Stimulated activated CD4-positive, alpha-beta T cell treated with anti-CD3 and anti-CD28 coated beads, Interleukin-1b, Interleukin-23, amount 100 ng/mL, for 4 hours (primary cell): ENCODE results near the gene TRIM32.
"Not testable (repeated sequence)": the region's sequence is repeated elsewhere in the genome, so short reads cannot be mapped to it uniquely, and the experiment has no call there.

ENCODE experiments used
- DNase-seq, 2 donors: peaks; one replicate each; pipeline ENCODE4 v3.0.0-alpha.2; 2020; ENCODE audit warnings: low read depth in 2 of 2

The TRIM32 gene

DNA sequence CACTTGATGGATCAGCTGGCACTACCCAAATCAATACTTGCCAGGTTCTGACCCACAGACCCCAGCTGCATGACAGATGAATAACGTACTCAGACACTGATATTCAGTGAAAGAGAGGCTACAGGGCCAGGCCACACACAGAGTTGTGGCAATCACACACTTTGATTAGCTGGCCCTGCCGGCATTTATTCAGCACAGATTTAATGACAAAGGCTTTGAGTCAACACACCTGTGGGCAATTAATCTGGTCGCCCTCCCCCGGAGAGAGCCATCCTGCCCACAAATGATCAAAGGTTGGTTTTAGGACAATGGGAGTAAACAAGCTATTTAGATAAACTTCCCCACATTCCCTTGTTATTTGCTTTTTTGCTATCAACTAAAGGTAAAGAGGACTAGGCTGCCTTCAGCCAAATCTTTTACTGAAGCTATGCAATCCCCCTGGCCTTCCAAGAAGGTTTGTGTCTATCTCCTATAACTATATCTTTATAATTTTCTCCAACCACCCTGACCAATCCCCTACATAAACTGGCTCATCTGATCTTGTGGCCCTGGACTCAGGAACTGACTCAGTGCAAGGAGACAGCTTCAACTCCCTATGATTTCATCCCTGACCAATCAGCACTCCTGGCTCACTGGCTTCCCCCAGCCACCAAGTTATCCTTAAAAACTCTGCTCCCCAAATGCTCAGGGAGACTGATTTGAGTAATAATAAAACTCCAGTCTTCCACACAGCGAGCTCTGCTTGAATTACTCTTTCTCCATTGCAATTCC is 12.7 kb upstream of the TRIM32 start:
- DNase-seq, result no peak

DNA sequence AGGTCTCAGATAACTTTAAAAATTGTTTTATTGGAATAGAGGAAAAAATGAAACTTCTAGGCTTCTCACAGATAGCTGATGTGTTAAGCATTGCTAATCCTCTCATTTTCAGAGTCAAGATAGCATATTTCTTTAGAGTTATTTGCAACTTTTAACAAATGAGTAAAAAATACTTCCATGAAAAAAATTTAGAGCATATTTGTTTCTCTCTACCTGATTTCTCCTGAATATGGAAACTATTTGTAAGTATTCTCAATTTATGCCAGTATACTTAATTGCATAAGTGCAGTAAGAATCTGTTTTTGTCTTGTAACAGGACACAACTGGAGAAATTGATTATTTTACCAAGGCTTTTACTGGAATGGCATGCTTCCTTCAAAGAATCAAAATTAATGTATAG is 3.6 kb upstream of the TRIM32 start:
- no peak for DNase-seq

DNA sequence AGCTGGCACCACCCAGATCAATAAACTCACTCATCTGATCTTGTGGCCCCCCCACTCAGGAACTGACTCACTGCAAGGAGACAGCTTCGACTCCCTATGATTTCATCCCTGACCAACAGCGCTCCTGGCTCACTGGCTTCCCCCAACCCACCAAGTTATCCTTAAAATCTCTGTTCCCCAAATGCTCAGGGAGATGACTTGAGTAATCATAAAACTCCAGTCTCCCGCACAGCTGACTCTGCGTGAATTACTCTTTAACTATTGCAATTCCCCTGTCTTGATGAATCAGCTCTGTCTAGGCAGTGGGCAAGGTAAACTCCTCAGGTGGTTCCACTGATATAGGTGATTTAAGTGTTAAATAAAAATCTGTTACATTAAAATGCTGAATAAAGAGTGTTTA is 1.9 kb upstream of the TRIM32 start:
- no peak for DNase-seq

DNA sequence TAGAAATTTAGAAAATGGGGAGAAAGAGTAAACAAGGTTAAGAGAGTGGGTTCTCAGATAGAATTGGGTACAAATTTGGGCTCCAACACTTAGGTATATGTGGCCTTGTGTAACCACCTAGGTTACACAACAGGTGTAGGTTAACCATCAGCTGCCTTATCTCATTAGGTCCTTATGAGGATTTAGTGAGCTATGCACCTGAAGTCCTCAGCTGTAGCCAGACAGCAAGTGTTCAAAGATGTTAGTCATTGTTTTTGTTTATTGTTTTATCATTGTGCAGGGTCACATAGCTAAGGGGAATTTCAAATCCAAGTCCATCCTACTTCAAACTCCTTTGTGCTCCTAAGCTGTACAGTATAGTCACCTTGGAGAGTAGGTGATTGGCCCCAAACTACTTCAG is 970 bp upstream of the TRIM32 start:
- DNase-seq, result no peak

DNA sequence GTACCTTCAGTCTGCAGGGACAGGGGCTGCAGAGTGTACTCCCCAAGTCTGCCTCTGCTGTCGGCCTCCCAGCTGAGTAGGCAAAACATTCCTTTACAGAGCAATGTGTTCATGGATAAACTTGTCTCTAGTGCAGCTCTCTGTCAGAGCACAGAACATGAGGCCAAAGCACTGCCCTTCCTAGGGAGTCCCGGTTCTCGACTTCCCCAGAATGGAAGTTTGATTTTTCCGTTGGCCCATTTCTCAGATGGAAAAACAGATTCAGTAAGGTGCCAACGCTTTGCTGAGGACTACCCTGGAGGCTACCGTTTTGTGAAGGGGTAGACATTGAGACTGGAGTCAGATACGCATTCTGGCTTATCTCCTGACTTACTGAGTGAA is 422 bp upstream of the TRIM32 start:
- no peak for DNase-seq

DNA sequence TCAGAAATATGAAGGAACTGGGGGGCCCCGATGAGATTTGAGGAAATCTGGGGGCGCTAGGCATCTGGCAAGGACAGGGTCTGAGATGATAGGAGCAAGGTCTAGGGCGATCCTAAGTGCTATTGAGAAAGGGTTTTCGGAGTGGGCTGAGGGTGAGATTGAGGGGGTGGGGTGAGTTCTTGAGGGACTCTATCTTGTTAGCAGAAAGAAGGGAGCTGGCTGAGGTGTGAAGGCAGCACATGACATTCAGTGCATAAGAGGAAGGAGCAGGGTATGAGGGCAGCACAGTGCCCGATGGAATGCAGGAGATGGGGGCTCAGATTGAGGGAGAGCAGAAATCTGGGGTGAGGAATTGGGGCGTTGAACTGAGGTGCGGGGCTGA is 640 bp downstream of the TRIM32 start:
- no peak for DNase-seq

DNA sequence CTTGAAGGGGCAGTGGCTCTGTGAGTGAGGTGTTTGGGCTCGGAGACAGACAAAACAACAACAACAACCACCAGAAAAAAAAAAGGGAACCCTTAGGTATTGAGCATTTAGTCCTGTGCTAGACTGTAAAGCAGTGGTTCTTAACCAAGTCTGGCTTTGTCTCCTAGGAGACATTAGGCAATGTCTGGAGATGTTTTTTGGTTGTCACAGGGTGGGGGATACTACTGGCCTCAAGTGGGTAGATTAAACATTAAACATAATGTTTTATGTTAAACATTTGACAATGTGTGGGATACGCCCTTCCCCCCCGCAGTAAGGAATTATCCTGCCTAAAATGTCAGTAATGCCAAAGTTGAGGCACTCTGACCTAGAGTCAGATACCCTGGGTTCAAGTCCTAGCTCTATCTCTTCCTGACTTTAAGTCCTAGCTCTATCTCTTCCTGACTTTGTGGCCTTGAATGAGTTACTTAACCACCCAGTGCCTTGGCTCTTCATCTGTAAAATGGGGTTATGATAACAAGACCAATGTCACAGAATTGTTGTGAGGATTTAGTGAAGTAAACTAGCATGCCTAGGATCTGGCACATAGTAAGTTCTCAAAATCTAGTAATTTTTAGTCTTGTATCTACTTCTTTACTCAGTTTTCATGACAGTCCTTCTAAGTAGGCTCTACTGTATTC is 1.8 kb downstream of the TRIM32 start:
- no peak for DNase-seq

DNA sequence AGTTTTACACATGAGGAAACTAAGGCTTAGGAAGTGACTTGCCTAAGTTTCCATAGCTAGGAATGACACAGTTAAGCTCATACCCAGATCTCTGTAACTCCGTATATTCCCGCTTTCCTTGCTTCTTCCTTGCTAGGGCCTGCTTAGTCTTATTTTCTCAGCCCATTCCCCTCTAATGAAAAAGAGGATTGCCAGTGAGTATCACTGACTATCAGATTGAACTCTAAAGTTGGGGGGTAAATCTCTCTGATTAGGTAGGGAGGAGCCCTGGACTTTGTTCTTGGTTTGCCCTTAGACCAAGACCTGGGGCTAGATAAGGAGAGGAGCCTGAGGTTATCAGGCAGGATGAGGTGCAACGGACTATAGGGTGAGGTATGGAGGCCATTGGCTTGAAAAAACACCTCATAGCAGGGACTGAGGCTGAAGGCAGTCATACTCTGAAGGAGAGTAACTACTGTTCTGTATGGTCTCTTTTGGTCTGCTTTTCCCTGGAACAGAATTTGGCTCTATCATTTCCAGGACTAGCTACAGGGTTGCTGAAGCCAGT is 2.5 kb downstream of the TRIM32 start:
- DNase-seq, result no peak

DNA sequence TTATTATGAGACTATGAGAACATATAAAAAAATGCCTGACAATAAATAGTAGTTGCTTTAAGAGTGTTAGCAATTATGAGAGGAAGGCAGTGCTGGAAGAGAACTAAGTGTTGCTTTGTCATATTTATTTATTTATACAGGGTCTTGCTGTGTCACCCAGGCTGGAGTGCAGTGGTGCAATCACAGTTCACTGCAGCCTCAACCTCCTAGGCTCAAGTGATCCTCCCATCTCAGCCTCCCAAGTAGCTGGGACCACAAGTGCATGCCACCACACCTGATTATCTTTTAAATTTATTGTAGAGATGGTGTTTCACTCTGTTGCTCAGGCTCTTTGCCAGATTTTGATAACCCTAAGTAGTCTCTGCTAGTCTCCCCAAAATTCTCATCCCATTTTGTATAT is 3.7 kb downstream of the TRIM32 start:
- not testable (repeated sequence) for DNase-seq

DNA sequence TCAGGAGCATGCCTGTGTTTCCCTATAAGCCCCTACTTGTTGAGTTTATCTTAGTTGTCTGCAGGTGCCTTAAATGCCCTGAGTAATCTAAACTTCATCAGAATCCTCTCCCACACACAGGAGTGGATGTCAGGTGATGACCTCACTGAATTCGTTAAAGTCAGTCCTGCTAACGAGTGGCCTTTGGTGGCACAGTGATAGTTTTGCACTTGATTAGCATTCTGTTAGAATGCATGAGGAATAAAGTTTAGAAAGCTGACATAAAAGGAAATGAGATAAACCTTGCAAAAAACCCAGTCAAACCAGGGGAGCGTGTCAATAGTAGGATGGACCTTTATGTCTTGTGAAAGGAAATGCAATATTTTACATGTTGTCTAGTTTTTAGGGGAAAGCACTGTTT is 4.5 kb downstream of the TRIM32 start:
- no peak for DNase-seq

DNA sequence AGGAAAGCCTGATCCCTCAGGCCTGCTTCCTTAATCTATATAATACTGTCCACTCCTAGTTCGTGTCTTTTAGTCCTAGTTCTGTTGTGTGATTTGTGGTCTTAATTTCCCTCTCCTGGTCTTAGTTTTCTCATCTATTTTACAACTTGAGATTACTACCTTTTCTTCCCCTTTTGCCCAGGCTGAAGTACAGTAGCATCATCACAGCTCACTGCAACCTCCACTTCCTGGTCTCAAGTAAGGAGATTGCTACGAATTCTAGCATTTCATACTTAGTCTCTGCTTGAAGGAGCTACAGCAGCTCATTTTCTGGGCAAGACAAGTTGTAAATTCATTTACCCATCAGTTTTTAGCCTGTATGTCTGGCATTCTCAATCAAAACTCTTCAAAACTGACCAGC is 5.5 kb downstream of the TRIM32 start:
- no peak for DNase-seq

DNA sequence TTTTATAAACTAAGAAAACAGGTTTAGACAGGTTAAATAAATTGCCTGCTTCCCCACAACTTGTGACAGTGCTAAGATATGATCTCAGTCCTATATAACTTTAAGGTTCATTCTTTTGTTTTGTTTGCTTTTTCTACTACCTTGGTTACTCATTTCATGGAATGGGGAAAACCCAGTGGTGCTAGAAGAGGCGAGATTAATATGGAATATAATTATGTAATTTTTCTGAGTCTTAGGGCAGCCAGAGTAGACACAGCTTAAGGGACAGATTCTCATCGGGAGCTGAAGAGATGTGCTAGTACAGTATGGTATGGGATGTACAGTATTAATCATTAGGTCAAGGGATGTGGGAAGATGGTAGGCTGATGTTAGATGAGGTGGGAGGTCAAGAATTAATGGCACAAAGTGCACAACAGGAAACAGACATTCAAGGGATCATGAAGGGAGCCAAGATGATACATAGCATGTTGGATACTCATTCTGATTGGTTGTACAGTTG is 6.2 kb downstream of the TRIM32 start:
- no peak for DNase-seq

DNA sequence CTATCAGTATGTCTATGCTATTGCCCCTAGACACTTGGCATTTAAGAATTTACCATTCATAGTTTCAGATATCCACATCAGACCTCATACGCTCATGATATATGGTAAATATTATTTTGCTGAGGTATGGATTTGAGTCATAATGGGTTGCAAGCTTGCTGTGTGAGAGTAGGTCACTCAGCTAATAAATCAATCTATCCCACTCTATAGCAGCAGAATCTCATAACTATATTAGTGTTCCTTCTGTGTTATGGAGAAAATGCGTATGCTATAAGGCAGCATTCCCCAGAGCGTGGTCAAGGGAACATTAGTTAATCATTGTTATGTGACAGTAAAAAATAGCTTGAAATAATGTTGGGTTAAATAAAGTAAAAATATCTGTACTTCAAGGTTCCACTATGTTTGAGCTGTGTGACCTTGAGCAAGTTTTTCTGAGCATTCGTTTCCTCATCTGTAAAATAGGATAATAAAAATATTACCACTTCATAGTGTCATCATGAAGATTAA is 7.7 kb downstream of the TRIM32 start:
- no peak for DNase-seq

DNA sequence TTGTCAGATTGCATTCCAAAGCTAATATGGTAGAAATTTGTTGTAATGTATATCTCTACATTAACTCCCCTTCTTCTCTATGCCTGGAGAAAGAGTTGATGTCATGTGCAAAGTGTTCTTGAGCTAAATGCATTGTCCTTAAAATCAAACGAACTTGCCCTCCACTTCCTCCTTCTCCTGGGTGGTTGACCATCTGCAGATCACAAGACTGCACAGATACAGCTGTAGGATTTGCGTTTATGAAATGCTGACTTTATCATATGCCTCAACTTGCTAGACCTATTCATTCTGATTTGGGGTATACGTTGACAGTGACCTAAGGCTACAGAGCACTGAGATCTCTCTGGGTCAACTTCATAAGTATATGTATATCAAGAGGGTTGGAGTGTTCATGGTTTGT is 8.3 kb downstream of the TRIM32 start:
- no peak for DNase-seq

DNA sequence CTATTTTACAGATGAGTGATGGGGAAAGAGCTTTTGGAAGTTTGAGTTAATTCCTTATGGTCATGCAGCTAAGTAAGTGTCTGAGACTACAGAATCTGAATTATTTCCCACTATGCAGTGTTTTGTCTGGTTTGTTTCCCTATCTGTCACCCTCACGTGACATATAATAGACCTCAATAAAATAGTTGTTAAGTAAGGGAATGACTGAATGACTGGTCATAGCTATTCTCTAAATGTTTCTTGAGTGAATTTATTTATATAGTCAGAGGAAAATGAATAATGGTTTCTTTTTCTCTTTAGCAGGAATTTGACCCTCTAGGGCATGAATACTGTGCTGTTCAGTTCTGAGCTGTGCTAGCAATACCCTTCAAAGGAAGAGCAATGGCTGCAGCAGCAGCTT is 10.3 kb downstream of the TRIM32 start:
- DNase-seq, result no peak

DNA sequence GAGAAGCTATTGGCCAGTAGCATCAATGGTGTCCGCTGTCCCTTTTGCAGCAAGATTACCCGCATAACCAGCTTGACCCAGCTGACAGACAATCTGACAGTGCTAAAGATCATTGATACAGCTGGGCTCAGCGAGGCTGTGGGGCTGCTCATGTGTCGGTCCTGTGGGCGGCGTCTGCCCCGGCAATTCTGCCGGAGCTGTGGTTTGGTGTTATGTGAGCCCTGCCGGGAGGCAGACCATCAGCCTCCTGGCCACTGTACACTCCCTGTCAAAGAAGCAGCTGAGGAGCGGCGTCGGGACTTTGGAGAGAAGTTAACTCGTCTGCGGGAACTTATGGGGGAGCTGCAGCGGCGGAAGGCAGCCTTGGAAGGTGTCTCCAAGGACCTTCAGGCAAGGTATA is 10.8 kb downstream of the TRIM32 start:
- no peak for DNase-seq

DNA sequence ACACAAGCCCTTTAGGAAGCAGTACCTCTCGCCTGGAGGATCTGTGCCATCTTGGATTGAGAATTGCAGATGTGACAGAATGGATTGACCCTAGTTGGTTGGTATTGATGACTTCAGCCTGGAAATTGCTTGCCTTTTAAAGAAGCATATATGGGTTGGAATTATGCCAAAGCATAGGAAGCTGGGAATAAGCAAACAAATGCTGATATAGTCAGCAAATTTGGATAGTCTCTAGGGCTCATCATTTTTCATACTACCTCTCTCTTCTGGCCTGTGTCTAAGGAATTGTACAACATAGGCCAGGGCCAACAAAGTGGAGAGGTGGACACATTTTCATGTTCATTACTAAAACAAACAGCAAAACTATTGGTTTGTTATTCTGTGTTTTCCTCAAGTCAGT is 13.2 kb downstream of the TRIM32 start:
- DNase-seq, result no peak

DNA sequence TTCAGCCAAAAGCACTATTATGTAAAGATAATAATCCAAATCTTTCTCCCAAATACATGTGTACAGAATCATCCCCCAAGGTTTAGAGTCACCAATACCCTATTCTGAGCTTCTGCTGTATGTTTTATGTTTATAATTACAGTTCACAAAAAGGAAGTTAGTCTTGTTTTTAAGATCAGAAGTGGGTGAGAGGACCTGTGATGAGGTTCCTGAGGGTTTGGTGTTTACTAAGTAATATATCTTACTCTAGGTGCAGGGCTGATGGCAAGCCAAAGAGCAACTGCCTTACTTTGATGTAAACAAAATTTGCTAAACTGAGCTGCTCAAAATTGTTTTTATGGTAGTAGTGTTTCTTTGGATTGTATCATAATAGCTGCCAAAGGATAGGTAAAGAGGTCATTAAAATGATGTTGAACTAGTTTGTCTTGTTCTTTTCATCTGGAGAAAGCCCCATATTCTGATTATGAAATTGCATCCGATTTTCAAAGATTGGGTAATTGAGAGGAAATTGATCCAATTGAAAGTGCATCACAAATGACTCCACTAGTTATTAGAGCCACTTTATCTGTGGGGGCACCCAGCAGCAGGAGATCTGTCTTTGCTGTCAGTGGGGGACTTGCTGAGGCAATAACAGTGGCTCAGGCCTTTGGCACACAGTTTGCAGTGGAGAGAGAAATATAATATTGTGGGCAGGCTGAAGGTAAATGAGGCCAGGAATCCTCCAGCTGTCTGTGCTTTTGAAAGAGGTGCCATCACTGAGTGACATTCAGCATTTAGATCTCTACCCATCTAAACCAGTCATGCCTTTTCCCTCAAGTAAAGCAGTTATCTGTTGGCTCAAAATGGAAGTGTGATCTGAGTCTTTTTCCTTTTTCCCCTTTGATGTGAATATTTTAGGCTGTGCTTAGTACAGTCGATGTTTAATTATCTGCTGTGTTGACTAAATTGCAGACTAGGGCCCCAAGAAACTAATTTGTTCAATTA is 14.1 kb downstream of the TRIM32 start:
- DNase-seq, result no peak

DNA sequence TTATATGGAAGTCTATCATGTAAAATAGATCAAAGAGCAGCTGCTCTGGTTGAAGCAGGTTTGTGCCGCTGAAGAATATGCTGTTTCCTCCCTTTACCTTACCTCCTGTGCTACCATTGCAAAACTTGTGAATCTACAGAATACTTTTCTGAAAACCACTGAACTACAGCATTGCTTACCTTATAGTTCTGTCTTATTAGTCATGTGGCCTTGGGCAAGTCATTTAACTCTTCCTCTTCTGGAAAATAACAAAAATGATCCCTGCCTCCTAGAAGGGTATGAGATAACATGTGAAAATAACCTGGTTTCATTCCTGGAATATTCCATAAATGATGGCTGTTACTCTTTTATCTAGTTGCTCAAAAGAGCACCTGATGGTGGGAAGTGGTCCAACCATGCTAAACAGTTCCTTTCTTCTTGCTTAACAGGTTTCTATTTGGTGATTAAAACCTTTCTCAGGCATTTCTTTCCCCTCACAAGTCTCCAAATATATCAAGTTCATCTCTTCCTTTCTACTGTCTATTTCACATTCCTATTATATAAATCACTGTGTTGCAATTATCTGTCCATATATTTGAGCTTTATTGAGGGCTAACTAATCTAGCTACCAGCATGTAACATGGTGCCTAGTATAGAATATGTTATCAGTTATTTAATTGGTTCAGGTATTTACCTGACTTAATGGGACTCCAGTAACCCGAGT is 15.0 kb downstream of the TRIM32 start:
- DNase-seq, result no peak

DNA sequence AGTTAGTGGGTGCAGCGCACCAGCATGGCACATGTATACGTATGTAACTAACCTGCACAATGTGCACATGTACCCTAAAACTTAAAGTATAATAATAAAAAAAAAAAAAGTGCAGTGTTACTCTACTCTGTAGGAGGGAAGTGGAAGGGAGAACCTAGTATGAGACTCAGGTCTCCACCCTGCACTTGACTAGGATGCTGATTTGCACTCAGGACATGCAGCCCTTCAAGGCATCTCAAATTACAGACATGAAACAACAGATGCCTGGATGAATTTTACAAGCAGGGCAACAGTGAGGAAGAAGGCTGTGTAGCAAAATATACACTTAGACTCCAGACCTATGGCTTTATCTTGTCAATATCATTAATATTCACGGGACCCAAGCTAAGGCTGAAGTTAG is 16.5 kb downstream of the TRIM32 start:
- no peak for DNase-seq

DNA sequence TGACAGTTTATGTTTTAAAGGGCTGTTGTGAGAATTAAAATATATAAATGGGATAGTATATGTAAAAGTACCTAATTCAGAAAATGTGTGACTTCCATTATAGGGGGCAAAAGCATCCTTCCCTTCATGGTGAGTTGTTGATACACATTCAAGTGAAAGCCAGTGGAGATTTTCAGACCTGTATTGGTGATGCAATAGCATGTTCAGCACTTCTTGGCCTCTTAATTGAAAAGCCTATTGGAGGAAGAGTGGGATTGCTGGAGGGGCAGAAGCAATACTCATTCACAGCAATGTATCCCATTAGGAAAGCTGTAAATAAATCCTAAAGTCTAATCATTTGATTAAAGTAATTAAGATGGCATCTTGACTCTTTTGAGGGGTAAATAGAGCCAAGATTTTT is 17.4 kb downstream of the TRIM32 start:
- DNase-seq, result no peak
